ENCODE measurements around the gene APMAP.
A peak's percentile ranks its signal among the peaks of the same experiment; 100 is the strongest.

GRCh38 chr20:25039697-25040437, 47.3 kb upstream of the APMAP start:
- TF ChIP-seq POLR2A (IDR thresholded peaks at IDR 0.05) (no peak), EP300 (IDR thresholded peaks at IDR 0.05) (peak; percentile 46 to 91)
- TF ChIP-seq, protein P1, sequence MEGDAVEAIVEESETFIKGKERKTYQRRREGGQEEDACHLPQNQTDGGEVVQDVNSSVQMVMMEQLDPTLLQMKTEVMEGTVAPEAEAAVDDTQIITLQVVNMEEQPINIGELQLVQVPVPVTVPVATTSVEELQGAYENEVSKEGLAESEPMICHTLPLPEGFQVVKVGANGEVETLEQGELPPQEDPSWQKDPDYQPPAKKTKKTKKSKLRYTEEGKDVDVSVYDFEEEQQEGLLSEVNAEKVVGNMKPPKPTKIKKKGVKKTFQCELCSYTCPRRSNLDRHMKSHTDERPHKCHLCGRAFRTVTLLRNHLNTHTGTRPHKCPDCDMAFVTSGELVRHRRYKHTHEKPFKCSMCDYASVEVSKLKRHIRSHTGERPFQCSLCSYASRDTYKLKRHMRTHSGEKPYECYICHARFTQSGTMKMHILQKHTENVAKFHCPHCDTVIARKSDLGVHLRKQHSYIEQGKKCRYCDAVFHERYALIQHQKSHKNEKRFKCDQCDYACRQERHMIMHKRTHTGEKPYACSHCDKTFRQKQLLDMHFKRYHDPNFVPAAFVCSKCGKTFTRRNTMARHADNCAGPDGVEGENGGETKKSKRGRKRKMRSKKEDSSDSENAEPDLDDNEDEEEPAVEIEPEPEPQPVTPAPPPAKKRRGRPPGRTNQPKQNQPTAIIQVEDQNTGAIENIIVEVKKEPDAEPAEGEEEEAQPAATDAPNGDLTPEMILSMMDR (IDR thresholded peaks at IDR 0.05) = peak in 1 of 5 experiments; percentile 13

All from tibial nerve (tissue), 4 donors.